GM23338 (cell line): ENCODE measurements around the gene MPHOSPH8. TPM values are rescaled to one million over a fixed set of nuclear protein-coding genes. Genes with fewer than 3 reads are reported as not detected.

Experiments
- ATAC-seq: fragments of 200-7000 bp; cut with Tn5 transposase; 3 replicates; pipeline ENCODE4 v1.9.1; 2020
- DNase-seq: peaks from one replicate; pipeline ENCODE4 v3.0.0-alpha.2; 2015; ENCODE audit warnings: low spot score
- H2AFZ ChIP-seq: fragments of 200-600 bp; sonication (generic); 2 replicates; pipeline ENCODE4 v1.8.0; 2016; ENCODE audit warnings: antibody characterized with exemption, mild to moderate bottlenecking, moderate library complexity
- H3F3A ChIP-seq: fragments of 200-600 bp; sonication (generic); replicated peaks from 2 replicates; pipeline ENCODE4 v1.8.0; 2017; ENCODE audit warnings: antibody characterized with exemption, mixed run types, low read depth
- H3K27ac ChIP-seq: fragments of 200-600 bp; sonication (generic); 2 replicates; pipeline ENCODE4 v1.6.1; 2016; ENCODE audit warnings: low read depth
- H3K27me3 ChIP-seq: fragments of 200-600 bp; sonication (generic); 2 replicates; pipeline ENCODE4 v1.8.0; 2016; ENCODE audit warnings: mild to moderate bottlenecking, mixed run types, moderate library complexity; ENCODE audit not compliant: insufficient read depth
- H3K36me3 ChIP-seq: fragments of 200-600 bp; sonication (generic); 2 replicates; pipeline ENCODE4 v1.8.0; 2016; ENCODE audit warnings: mild to moderate bottlenecking; ENCODE audit not compliant: insufficient read depth
- H3K4me1 ChIP-seq: fragments of 200-600 bp; sonication (generic); 2 replicates; pipeline ENCODE4 v1.8.0; 2016; ENCODE audit warnings: mild to moderate bottlenecking, moderate library complexity; ENCODE audit not compliant: insufficient read depth
- H3K4me2 ChIP-seq: fragments of 200-600 bp; sonication (generic); 2 replicates; pipeline ENCODE4 v1.7.1; 2017; ENCODE audit warnings: mixed run types
- H3K4me3 ChIP-seq: fragments of 200-600 bp; sonication (generic); 2 replicates; pipeline ENCODE4 v1.6.1; 2016; ENCODE audit warnings: mixed run types
- H3K79me2 ChIP-seq: fragments of 200-600 bp; sonication (generic); replicated peaks from 2 replicates; pipeline ENCODE4 v1.8.0; 2017; ENCODE audit warnings: mild to moderate bottlenecking; ENCODE audit not compliant: insufficient read depth
- H3K9me2 ChIP-seq: fragments of 200-600 bp; sonication (generic); 2 replicates; pipeline ENCODE4 v1.8.0; 2017; ENCODE audit not compliant: insufficient read depth
- H4K20me1 ChIP-seq: fragments of 200-600 bp; sonication (generic); replicated peaks from 2 replicates; pipeline ENCODE4 v1.8.0; 2017; ENCODE audit warnings: mild to moderate bottlenecking; ENCODE audit not compliant: insufficient read depth
- H3K27ac Mint-ChIP-seq: 2 replicates; pipeline ENCODE4 v1.8.0; 2020; ENCODE audit warnings: inconsistent platforms, mild to moderate bottlenecking, moderate library complexity, mixed read lengths
- H3K27me3 Mint-ChIP-seq: 3 replicates; pipeline ENCODE4 v1.8.0; 2022; ENCODE audit warnings: low read depth, mild to moderate bottlenecking, moderate library complexity, mixed read lengths, inconsistent platforms; ENCODE audit not compliant: insufficient read depth, poor library complexity
- H3K36me3 Mint-ChIP-seq: 3 replicates; pipeline ENCODE4 v1.8.0; 2021; ENCODE audit warnings: low read depth, mild to moderate bottlenecking, inconsistent platforms, moderate library complexity, mixed read lengths
- H3K4me1 Mint-ChIP-seq: 3 replicates; pipeline ENCODE4 v1.8.0; 2020; ENCODE audit warnings: mild to moderate bottlenecking, inconsistent platforms, mixed read lengths
- H3K4me3 Mint-ChIP-seq: 3 replicates; pipeline ENCODE4 v1.8.0; 2021; ENCODE audit warnings: moderate library complexity, mild to moderate bottlenecking, inconsistent platforms, mixed read lengths
- H3K9me3 Mint-ChIP-seq: 3 replicates; pipeline ENCODE4 v1.8.0; 2020; ENCODE audit warnings: moderate library complexity, mild to moderate bottlenecking, inconsistent platforms, mixed read lengths
- CTCF ChIP-seq, 2 experiments: fragments of 200-600 bp in 1 of 2; sonication (generic) in 1 of 2; conservative IDR thresholded peaks; 2 replicates each; pipeline versions ENCODE4 v1.5.1 to v1.6.1; 2016 to 2017; ENCODE audit warnings: antibody characterized with exemption in 2 of 2, low read depth in 2 of 2, mild to moderate bottlenecking in 2 of 2, moderate library complexity in 1 of 2
- EZH2phosphoT487 ChIP-seq: fragments of 200-600 bp; sonication (generic); IDR thresholded peaks from one replicate; pipeline ENCODE4 v1.8.1; 2018; ENCODE audit warnings: antibody characterized with exemption; ENCODE audit not compliant: unreplicated experiment
- NANOG ChIP-seq: IDR thresholded peaks from 2 replicates; pipeline ENCODE4 v1.6.1; 2016; ENCODE audit warnings: antibody characterized with exemption, borderline replicate concordance
- ZNF114 ChIP-seq: fragments of 250-450 bp; sonication (Bioruptor Pico); IDR thresholded peaks from 2 replicates; pipeline ENCODE4 v1.5.0; 2020; ENCODE audit warnings: mild to moderate bottlenecking, moderate library complexity
- ZNF462 ChIP-seq: fragments of 250-450 bp; sonication (Bioruptor Pico); IDR thresholded peaks from 2 replicates; pipeline ENCODE4 v1.5.0; 2020; ENCODE audit warnings: mild to moderate bottlenecking, moderate library complexity
- polyA plus RNA-seq: library from polyadenylated mRNA; unstranded; fragments of >200 nt; fragmentation: Nextera tagmentation; extraction: Ambion mirVana; gene quantifications from 2 replicates; pipeline ENCODE4 v1.2.1, GENCODE V29; 2016
- total RNA-seq: library from RNA; depleted of rRNA; stranded (reverse); fragments of >200 nt; shearing (Covaris generic); gene quantifications from 2 replicates; pipeline ENCODE4 v1.2.3, GENCODE V29; 2014

Gene MPHOSPH8
- total and polyA plus RNA-seq, 2 experiments from 2014 or later, result 15.6 to 31.9 TPM

DNA sequence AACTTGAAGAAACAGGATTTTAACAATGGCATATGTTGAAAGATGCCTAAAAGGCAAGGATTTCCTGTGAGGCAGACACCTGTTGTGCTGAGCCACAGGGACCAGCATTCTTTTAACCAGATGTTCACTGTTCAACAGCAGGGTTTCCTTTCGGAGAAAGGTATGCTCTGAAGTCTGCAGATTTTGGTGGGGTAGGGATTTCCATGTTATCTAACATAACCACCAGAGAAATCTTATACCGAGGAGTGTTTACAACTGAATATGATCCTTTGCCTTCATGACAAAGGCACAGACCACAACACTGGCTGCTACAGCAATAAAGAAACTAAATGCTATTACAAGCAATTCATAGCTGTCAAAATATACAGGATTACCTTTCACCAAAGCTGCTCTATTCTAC, 48.1 kb downstream of the MPHOSPH8 start (continued):
- no peak for TF ChIP-seq ZNF462 (CRISPR knock-in tag)
- TF ChIP-seq NANOG, result no peak
- TF ChIP-seq ZNF114, result no peak
- no peak for TF ChIP-seq EZH2phosphoT487

GRCh38 chr13:19685034-19685433, 51.6 kb downstream of the MPHOSPH8 start:
- Histone ChIP-seq H4K20me1 (no peaks in the 10 kb centered on the region), H3K79me2 (peaks cover 6% of the 10 kb centered on the region), H3F3A (no peaks in the 10 kb centered on the region), H3K4me2 (peak overlapping the region; percentile 30), H3K4me1 (peaks cover 82% of the 10 kb centered on the region), H3K9me2 (no peaks in the 10 kb centered on the region), H3K36me3 (no peaks in the 10 kb centered on the region), H3K27me3 (no peaks in the 10 kb centered on the region), H3K27ac (peak overlapping the region; percentile 79), H2AFZ (no peak overlapping the region), H3K4me3 (no peak overlapping the region)
- ATAC-seq (peak; percentile 42), DNase-seq (peak; percentile 42)
- Mint-ChIP-seq H3K4me1 (peaks cover 54% of the 10 kb centered on the region), H3K4me3 (no peak overlapping the region), H3K27ac (peak overlapping the region; percentile 82), H3K36me3 (no peaks in the 10 kb centered on the region), H3K9me3 (no peaks in the 10 kb centered on the region), H3K27me3 (no peaks in the 10 kb centered on the region)
- TF ChIP-seq ZNF462 (CRISPR knock-in tag), result no peak
- TF ChIP-seq ZNF114, result no peak
- TF ChIP-seq CTCF (conservative IDR thresholded peaks at IDR 0.05; ENCODE audit: low read depth in 2 of 2), result no peak
- TF ChIP-seq NANOG, result no peak
